Glutamatergic neuron (in vitro differentiated cells): Measurements from ENCODE around the gene GPRC5D. TPM values are rescaled to one million over a fixed set of nuclear protein-coding genes. Genes with fewer than 3 reads are reported as not detected.

Source experiments
- DNase-seq: peaks from one replicate; pipeline ENCODE4 v3.0.0; 2022
- H3K27ac Mint-ChIP-seq: one replicate; pipeline ENCODE4 v1.8.0; 2020; ENCODE audit warnings: mild to moderate bottlenecking, mixed read lengths, inconsistent platforms; ENCODE audit not compliant: unreplicated experiment
- H3K27me3 Mint-ChIP-seq: one replicate; pipeline ENCODE4 v1.8.0; 2020; ENCODE audit warnings: mild to moderate bottlenecking, moderate library complexity, mixed read lengths, inconsistent platforms; ENCODE audit not compliant: unreplicated experiment
- H3K36me3 Mint-ChIP-seq: one replicate; pipeline ENCODE4 v1.8.0; 2020; ENCODE audit warnings: mild to moderate bottlenecking, mixed read lengths, inconsistent platforms; ENCODE audit not compliant: unreplicated experiment
- H3K4me1 Mint-ChIP-seq: one replicate; pipeline ENCODE4 v1.8.0; 2020; ENCODE audit warnings: mild to moderate bottlenecking, low read depth, mixed read lengths, inconsistent platforms; ENCODE audit not compliant: unreplicated experiment
- H3K4me3 Mint-ChIP-seq: one replicate; pipeline ENCODE4 v1.8.0; 2020; ENCODE audit warnings: mild to moderate bottlenecking, mixed read lengths, inconsistent platforms; ENCODE audit not compliant: unreplicated experiment
- H3K9me3 Mint-ChIP-seq: one replicate; pipeline ENCODE4 v1.8.0; 2020; ENCODE audit warnings: mild to moderate bottlenecking, moderate library complexity, mixed read lengths, inconsistent platforms; ENCODE audit not compliant: unreplicated experiment
- long read RNA-seq: library from polyadenylated mRNA; unstranded; transcript quantifications from one replicate; pipeline ENCODE4 v2.0.0, GENCODE V29; 2020; ENCODE audit not compliant: unreplicated experiment
- total RNA-seq: library from RNA; stranded (reverse); fragmentation: NEBNext Ultra II Directional; extraction: Animal tissue kit (Norgen Biotek cat#: 25700); gene quantifications from one replicate; pipeline ENCODE4 v1.2.1, GENCODE V29; 2021; ENCODE audit not compliant: unreplicated experiment
- TF ChIP-seq, protein P1 (sequence below): fragments of 200-600 bp; sonication (generic); IDR thresholded peaks from one replicate; pipeline ENCODE4 v1.5.0; 2021; ENCODE audit not compliant: partially characterized antibody, unreplicated experiment

Gene GPRC5D
- total RNA-seq = not detected
- long read RNA-seq = 0 reads

DNA sequence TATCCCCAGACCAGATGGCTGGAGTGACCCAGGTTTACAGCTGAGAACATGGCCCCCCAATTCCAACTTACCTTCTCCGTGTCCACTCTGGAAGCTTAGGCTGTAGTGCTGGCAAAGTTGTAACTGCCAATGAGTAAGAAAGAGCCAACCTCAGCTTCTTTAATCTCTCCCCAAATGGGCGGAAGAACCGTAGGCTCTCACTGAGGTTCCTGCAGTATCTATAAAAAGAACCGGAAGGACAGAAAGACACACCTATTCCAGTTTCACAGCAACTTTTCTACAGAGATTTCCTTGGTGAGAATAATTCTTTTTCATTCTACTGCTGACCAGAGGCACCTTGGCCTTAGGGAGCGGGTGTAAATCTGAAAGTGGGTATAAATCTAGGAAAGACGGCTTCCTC lies at the start of gene GPRC5D:
Gene GPRC5D (minus strand): TSS at position 135 of the 400 bp plus-strand sequence. CDS start 1,786 bp downstream, outside the sequence.
- Mint-ChIP-seq H3K36me3 (peaks cover 5% of the 10 kb centered on the region), H3K4me3 (no peak within 1 kb of the TSS), H3K27ac (no peak within 1 kb of the TSS), H3K4me1 (no peaks in the 10 kb centered on the region), H3K9me3 (peaks cover 4% of the 10 kb centered on the region), H3K27me3 (peaks cover 1% of the 10 kb centered on the region)
- no peak for DNase-seq
- TF ChIP-seq, protein P1, sequence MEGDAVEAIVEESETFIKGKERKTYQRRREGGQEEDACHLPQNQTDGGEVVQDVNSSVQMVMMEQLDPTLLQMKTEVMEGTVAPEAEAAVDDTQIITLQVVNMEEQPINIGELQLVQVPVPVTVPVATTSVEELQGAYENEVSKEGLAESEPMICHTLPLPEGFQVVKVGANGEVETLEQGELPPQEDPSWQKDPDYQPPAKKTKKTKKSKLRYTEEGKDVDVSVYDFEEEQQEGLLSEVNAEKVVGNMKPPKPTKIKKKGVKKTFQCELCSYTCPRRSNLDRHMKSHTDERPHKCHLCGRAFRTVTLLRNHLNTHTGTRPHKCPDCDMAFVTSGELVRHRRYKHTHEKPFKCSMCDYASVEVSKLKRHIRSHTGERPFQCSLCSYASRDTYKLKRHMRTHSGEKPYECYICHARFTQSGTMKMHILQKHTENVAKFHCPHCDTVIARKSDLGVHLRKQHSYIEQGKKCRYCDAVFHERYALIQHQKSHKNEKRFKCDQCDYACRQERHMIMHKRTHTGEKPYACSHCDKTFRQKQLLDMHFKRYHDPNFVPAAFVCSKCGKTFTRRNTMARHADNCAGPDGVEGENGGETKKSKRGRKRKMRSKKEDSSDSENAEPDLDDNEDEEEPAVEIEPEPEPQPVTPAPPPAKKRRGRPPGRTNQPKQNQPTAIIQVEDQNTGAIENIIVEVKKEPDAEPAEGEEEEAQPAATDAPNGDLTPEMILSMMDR = no peak

DNA sequence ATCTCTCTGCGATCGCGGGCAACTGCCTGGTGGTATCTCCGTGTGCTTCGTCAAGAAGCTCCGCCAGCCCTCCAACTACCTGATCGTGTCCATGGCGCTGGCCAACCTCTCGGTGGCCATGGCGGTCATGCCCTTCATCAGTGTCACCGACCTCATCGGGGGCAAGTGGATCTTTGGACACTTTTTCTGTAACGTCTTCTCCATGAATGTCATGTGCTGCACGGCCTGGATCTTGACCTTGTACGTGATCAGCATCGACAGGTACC lies 49.7 kb upstream of the GPRC5D start:
- Mint-ChIP-seq H3K4me3 (peak overlapping the region; percentile 89), H3K4me1 (peaks cover 6% of the 10 kb centered on the region), H3K9me3 (peaks cover 5% of the 10 kb centered on the region), H3K36me3 (peaks cover 5% of the 10 kb centered on the region), H3K27me3 (peaks cover 8% of the 10 kb centered on the region), H3K27ac (peak overlapping the region; percentile 18)
- TF ChIP-seq, protein P1 = peak; percentile 11
- DNase-seq = no peak

DNA sequence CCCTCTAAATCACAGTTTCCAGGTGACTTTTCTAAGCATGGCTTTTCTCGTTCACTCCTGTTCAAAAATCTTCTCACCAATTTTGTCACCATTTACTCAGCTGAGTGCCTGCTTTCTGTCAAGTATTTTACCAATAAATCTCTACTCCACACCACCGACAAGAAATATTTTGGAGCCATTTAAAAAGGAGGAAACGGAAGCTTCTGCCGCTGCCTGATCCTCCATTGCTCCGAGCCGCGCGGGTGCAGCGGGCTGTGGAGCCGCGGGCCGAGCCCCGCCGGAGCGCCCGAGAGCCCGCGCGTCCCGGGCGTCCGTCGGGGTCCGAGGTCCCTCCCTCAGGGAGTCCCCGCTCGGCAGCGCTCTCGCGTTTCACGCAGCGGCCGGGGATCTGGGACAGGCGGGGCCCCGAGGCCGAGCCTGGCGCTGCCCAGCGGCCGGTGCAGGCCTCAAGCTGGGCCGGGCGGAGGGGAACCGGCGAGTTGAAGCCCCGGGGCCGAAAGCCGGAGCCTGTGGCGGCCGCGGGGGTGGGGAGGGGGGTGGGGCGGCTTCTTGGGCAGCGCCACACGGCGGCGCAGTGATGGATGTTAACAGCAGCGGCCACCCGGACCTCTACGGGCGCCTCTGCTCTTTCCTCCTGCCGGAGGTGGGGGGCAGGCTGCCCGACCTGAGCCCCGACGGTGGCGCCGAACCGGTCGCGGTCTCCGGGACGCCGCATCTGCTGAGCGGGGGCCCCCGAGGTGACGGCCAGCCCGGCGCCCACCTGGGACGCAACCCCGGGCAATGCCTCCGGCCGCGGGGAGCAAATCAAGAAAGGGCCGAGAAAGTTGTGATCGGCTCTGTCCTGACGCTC lies 49.2 kb upstream of the GPRC5D start:
- Mint-ChIP-seq H3K4me1 (peaks cover 6% of the 10 kb centered on the region), H3K27ac (peak overlapping the region; percentile 75), H3K4me3 (peak overlapping the region; percentile 94)

DNA sequence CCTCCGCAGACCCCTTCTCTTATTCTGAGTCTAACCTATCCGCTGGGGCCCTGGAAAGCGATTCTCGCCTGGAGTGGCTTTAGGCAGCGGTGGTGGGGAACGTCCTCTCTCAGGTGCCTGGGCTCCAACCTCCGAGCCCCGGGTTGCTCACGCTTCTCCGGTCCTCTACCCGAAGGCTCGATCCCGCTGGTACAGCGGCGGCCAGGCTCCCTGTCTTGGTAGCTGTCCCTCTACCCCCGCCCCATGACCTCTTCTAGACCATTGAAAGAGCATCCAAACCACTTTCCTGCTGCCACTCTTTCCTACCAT lies 48.6 kb upstream of the GPRC5D start:
- Mint-ChIP-seq H3K9me3 (peaks cover 5% of the 10 kb centered on the region), H3K27me3 (peaks cover 8% of the 10 kb centered on the region), H3K27ac (peak overlapping the region; percentile 75), H3K4me3 (peak overlapping the region; percentile 94), H3K36me3 (peaks cover 5% of the 10 kb centered on the region), H3K4me1 (peaks cover 6% of the 10 kb centered on the region)
- no peak for DNase-seq
- TF ChIP-seq, protein P1 = no peak

More for the DNA sequence above, 49.2 kb upstream of the GPRC5D start:
- peaks cover 8% of the 10 kb centered on the region for H3K27me3 Mint-ChIP-seq
- H3K9me3 Mint-ChIP-seq = peaks cover 5% of the 10 kb centered on the region
- peak; percentile 69 for DNase-seq
- peaks cover 5% of the 10 kb centered on the region for H3K36me3 Mint-ChIP-seq
- TF ChIP-seq, protein P1 = no peak

DNA sequence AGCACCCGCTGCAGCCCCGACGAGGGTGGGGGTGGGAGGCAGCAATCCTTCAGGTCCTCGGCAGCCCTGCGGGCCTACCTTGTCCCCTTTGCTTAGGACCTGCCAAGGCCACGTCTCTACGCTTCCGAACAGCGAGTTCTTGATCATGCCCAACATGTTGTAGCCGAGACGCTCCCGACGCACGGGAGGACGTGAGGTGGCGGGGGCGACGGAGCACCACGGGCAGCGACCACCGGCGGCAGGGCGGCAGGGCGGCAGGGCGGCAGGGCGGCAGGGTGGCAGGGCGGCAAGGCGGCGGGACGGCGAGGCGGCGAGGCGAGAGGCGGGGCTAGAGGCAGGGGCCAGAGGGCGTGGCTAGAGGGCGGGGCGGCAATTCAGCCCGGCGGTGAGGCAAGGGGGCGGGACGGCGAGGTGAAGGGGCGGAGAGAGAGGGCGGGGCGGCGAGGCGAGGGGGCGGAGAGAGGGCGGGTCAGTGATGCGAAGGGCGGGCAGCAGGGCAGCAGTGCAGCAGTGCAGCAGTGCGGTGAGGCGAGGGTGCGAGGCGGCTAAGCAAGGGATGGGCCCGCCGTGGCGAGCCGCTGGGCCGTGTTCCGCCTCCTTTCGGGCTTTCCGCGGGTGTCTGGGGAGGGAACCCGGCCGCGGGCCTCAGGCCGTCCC lies 48.1 kb upstream of the GPRC5D start, which contains the start of gene HEBP1:
Gene HEBP1 (minus strand): TSS at position 307 of the 657 bp plus-strand sequence. CDS start 151 bp downstream, at position 156.
- peak within 1 kb of the TSS; percentile 94 for H3K4me3 Mint-ChIP-seq
- H3K4me1 Mint-ChIP-seq = peaks cover 6% of the 10 kb centered on the region
- H3K9me3 Mint-ChIP-seq = peaks cover 5% of the 10 kb centered on the region
- peaks cover 5% of the 10 kb centered on the region for H3K36me3 Mint-ChIP-seq
- peaks cover 8% of the 10 kb centered on the region for H3K27me3 Mint-ChIP-seq
- peak within 1 kb of the TSS; percentile 75 for H3K27ac Mint-ChIP-seq
- DNase-seq = peak; percentile 98
- TF ChIP-seq, protein P1 = no peak
